Kidney glomerular epithelial cell (primary cell): ENCODE measurements around the gene SLC22A6.

Experiments
- DNase-seq: peaks from one replicate; lab custom pipeline; 2025; lab: John Stamatoyannopoulos, UW

SLC22A6 gene

DNA sequence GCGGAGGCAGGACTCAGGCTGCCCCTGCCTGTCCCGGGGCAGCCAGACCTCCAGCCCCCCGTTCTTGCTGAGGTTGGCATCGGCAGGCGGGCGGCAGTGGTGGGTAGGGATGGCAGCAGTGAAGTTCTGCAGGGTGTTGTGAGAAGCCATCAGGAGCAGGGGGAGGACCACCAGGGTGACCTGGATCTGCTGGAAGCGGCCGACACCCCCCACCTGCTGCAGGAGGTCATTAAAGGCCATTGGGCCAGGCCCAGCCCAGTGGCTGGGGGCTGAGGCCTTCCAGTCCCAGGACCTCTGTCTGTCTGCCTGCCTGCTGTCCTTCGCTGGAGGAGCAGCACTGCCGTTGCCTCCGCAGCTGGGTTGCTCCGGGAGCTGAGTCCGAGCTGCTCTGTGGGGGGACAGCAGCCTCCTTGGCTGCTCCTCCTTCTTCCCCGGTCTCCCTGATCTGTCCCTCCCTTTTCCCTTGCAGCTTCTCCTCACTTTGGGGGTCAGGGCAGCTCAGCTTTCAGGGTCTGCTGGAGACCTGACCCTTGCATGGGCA lies at the start of gene SLC22A6:
TSS of gene SLC22A6 (minus strand) at position 517 of the 541 bp plus-strand sequence. CDS start at position 240, 277 bp downstream.
- DNase-seq = no peak

GRCh38 chr11:63032457-63032856 lies 47.7 kb upstream of the SLC22A6 start:
- no peak for DNase-seq

DNA sequence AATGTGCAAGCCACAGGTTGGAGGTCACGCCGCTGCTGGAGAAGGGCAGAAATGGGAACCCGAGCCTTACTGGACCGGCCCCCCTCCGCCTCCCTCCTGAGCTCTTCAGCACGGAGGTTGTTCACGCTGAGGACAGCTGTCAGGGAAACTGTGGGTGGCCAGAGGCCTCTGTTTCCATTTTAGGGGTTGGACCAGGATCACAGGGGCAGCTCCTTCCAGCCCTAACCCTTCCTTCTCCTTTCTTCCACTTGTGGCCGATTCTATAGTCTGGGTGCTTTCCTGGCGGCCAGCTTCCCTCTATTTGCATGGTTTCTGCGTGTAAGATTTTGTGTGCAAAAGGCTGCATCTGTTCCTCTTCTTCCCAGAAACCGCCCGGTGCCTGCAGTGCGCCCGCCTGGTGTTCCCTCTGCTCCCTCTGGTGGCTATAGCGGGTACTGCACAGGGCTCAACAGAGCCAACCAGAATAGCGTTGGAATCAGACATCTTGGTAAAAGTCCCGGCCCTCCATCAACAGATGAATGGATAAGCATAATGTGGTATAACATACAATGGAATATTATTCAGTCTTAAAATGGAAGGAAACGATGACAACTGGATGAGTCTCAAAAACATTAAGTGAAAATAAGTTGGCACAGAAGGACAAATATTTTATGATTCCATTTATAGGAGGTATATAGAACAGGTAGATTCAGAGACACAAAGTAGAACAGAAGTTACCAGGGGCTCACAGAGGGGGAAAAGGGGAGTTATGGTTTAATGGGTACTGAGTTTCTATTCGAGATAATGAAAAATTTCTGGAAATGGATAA lies 39.3 kb upstream of the SLC22A6 start:
- DNase-seq = peak; percentile 58

GRCh38 chr11:63023222-63023814 lies 38.6 kb upstream of the SLC22A6 start:
- no peak for DNase-seq

DNA sequence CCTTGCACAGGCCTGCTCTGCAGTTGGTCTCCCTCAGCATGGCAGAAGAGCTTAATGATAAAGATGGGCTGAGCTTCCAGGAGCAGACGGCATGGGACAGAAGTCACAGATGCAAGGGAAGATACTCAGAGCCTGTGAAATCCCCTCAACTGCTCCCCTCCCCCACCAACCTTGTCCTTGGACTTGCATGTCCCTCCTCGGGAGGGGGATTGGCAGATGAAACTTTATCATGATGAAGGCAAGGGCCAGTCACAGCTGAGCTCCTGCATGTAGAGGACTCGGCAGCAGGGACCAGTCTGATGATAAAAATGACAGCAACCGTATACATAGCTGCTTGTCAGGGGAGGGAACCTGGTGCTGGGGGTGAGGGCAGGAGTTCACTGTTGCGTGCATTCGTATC lies 37.7 kb upstream of the SLC22A6 start:
- no peak for DNase-seq

- no peak for DNase-seq
Observed at GRCh38 chr11:63020671-63021291, 36.0 kb upstream of the SLC22A6 start.

- DNase-seq = no peak
Observed at GRCh38 chr11:63019506-63019905, 34.7 kb upstream of the SLC22A6 start.

DNA sequence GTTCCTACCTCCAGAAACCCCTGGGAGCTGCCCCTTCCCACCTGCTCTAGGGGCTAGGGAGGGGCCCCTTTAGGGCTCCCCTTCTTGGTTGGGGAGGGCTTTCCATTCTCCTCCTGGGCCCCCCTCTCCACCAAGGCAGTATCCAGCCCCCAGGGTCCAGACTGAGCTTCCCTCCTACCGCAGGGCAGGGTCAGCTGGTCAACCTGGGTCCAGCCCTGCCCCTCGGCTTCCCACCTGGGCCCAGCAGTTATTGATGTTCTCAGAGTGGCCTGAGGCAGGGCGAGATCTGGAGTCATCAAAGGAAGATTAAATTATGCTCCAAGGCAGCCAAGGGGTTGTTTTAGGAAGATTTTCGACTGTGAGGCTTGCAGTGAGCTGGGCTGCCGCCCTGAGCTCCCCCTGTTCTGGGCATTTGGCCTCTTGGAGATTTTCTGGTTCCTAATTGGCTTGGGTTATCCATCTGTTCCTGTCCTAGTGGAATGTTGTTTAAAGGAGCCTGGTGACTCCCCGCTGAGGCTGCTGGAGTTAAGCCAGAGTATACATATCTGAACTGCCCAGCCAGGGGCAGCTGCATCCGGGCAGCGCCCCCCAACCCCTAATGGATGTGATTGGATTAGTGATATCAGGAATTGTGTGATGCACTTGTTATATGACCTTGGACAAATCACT lies 32.7 kb upstream of the SLC22A6 start:
- DNase-seq = no peak

GRCh38 chr11:63015521-63016215 lies 30.9 kb upstream of the SLC22A6 start, which contains the start of gene SLC22A8:
Gene SLC22A8, minus strand, starts transcription at chr11:63015841. Its CDS starts 883 bp downstream, at chr11:63014958.
- DNase-seq = no peak

DNA sequence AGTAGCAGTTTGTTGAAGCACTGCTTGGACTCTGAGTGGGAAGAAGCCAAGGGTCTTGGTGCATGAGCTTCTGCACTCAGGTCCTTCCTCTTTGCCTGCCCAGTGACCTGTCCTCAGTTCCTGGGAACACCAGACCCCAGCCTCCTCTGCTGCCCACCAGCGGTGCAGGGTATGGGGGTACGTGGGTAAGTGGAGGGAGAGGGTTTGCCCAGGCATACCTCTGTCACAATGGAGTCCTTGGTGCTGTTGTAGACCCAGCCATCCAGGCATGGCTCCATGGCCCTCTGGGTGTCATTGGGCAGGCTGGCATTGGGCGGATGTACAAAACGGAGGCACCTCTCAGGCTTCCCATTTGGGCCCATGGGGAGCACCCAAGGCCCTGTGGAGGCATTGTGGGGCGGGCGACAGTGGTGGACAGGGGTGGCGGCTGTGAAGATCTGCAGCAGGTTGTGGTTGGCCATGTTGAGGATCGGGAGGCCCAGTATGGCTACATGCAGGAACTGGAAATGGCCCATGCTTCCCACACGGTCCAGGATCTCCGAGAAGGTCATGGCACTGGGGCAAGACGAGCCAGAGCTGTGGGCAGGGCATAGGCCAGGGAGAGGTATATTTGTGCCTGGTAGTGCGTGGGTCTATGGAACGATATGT lies 29.8 kb upstream of the SLC22A6 start:
- no peak for DNase-seq

DNA sequence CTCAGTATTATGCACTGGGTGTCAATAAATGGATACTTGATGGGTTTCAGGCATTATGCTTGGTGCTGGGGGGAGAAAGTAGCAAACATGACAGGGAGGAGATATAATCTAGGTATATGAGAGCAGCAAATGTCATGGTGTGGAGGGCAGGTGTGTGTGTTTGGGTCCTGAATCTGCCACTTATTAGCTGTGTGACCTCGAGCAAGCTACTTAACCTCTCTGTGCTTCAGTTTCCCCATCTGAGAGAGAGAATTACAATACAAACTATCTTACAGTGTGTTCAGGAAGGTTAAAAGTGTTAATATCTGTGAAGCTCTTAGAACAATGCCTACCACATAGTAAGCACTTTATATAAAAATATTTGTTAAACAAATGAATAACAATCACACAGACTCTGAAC lies 28.1 kb upstream of the SLC22A6 start:
- no peak for DNase-seq

DNA sequence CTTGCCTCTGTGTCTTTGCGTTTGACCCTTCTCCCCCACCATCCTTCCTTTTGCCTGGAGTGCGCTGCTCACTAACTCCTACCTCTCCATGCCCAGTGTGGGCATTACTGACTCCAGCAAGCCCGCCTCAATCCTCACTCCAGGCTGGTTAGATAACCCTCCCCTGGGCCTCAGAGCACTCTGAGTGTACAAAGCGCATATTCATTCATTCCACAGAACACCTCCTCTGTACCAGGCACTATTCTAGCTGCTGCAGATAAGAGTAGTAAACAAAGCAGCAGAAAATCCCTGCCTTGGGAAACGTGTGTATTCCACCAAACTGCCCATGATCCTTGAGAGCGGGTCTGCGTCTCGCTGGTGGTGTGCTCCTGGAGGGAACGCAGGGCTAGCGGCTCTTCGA lies 27.7 kb upstream of the SLC22A6 start:
- no peak for DNase-seq

GRCh38 chr11:63010934-63011439 lies 26.2 kb upstream of the SLC22A6 start:
- DNase-seq = no peak

- no peak for DNase-seq
Observed at GRCh38 chr11:63007920-63008319, 23.2 kb upstream of the SLC22A6 start.

DNA sequence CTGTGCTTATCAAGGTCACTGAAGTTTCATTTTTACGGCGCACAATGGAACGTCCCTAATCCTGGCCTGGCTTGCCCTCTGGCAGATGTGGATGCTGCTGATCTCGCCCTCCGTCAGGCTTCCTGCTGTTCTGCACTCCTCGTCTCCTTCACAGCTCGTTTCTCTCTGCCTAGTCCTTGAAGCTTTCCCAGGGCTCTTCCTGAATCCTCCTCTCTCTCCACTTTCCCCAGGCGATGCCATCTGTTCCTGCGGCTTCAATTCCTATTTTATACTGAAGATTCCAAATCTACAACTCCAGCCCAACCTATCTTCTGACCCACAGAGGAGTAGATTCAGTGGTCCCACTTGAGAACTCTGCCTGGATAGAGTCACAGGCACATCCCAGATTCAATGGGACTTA lies 16.7 kb upstream of the SLC22A6 start:
- DNase-seq = no peak

DNA sequence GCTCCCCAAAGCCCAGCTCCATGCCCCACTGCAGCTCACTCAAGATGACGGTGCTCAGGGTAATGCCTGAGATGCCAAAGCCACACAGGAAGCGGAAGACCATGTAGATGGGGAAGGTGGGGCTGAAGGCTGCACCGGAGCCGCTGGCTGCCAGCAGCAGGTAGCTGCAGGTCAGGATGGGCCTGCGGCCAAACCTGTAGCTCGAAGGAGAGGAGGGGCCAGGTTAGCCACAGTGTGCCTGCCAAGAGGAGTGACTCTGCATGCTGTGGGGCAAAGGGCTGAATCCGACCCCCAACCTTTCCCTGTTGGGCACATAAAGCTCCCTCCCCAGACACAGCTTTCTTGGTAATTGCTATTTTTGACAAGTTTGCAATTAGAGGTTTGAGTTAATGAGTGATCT lies 14.9 kb upstream of the SLC22A6 start:
- no peak for DNase-seq

GRCh38 chr11:62999156-62999555 lies 14.4 kb upstream of the SLC22A6 start:
- DNase-seq = no peak

DNA sequence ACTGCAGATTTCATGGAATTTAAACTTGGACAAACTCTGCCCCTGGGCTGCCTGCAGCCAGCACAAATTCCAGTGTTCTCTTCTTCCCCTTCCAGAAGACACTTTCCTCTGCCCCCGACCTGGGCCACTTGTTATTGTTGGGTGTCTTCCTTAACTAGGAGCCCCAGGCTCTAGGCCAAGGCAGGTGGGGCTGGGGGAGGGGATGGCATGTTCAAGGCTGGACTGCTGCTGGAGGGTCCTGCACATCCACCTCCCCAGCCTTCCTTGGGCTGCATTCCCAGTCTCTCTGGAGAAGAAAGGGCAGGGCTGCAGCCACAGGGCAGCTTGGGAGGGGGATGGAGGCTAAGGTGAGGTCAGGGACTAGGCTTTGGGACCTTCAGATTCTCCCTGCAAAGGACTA lies 11.5 kb upstream of the SLC22A6 start:
- no peak for DNase-seq

GRCh38 chr11:62994775-62995174 lies 10.0 kb upstream of the SLC22A6 start:
- no peak for DNase-seq

GRCh38 chr11:62988276-62988675 lies 3.5 kb upstream of the SLC22A6 start:
- no peak for DNase-seq
